Neutrophil (primary cell): ENCODE results near the gene UBA52.

Experiments
- H3K27ac ChIP-seq: fragments of 200-600 bp; sonication (generic); 2 replicates; pipeline ENCODE4 v1.5.1; 2016; ENCODE audit warnings: mild to moderate bottlenecking, moderate library complexity
- H3K27me3 ChIP-seq: fragments of 200-600 bp; sonication (generic); 2 replicates; pipeline ENCODE4 v1.6.0; 2016; ENCODE audit warnings: mild to moderate bottlenecking
- H3K36me3 ChIP-seq: fragments of 200-600 bp; sonication (generic); 2 replicates; pipeline ENCODE4 v1.5.1; 2017
- H3K4me1 ChIP-seq, 2 experiments: fragments of 200-600 bp in 1 of 2; sonication (generic) in 1 of 2; 1 replicate in 1 of 2; 2 replicates in 1 of 2; pipeline versions ENCODE4 v1.5.1 to v1.6.1; 2013 to 2016; ENCODE audit warnings: low read depth in 1 of 2, low read length in 1 of 2, mild to moderate bottlenecking in 1 of 2, moderate library complexity in 1 of 2; ENCODE audit not compliant: control insufficient read depth in 1 of 2, insufficient read depth in 1 of 2
- H3K4me3 ChIP-seq, 2 experiments: fragments of 200-600 bp in 1 of 2; sonication (generic) in 1 of 2; 1 replicate in 1 of 2; 2 replicates in 1 of 2; pipeline ENCODE4 v1.5.1; 2013 to 2016; ENCODE audit warnings: low read depth in 1 of 2, low read length in 1 of 2, mild to moderate bottlenecking in 1 of 2, moderate library complexity in 1 of 2
- H3K9me3 ChIP-seq: fragments of 200-600 bp; sonication (generic); 2 replicates; pipeline ENCODE4 v1.5.1; 2016
- CTCF ChIP-seq: fragments of 200-600 bp; sonication (generic); IDR thresholded peaks from 2 replicates; pipeline ENCODE4 v1.5.1; 2016; ENCODE audit warnings: antibody characterized with exemption

Gene UBA52

GRCh38 chr19:18604820-18605159 lies 33.1 kb downstream of the UBA52 start:
- H3K4me3 ChIP-seq, result no peak overlapping the region
- H3K9me3 ChIP-seq, result no peaks in the 10 kb centered on the region
- TF ChIP-seq CTCF, result no peak
- no peaks in the 10 kb centered on the region for H3K4me1 ChIP-seq
- H3K36me3 ChIP-seq, result no peaks in the 10 kb centered on the region
- no peak overlapping the region for H3K27ac ChIP-seq
- H3K27me3 ChIP-seq, result peaks cover 97% of the 10 kb centered on the region

- no peaks in the 10 kb centered on the region for H3K4me1 ChIP-seq
- no peak overlapping the region for H3K4me3 ChIP-seq
- H3K36me3 ChIP-seq, result no peaks in the 10 kb centered on the region
- H3K27ac ChIP-seq, result no peak overlapping the region
- H3K9me3 ChIP-seq, result no peaks in the 10 kb centered on the region
- no peak for TF ChIP-seq CTCF
- peaks cover 97% of the 10 kb centered on the region for H3K27me3 ChIP-seq
These were observed 33.5 kb downstream of the UBA52 start for GRCh38 chr19:18605196-18605545.

GRCh38 chr19:18605546-18606280 lies 34.1 kb downstream of the UBA52 start:
- no peak overlapping the region for H3K4me3 ChIP-seq
- H3K36me3 ChIP-seq, result no peaks in the 10 kb centered on the region
- no peaks in the 10 kb centered on the region for H3K4me1 ChIP-seq
- TF ChIP-seq CTCF, result no peak
- H3K27me3 ChIP-seq, result peaks cover 97% of the 10 kb centered on the region
- H3K9me3 ChIP-seq, result no peaks in the 10 kb centered on the region
- H3K27ac ChIP-seq, result no peak overlapping the region

- H3K36me3 ChIP-seq, result no peaks in the 10 kb centered on the region
- H3K27me3 ChIP-seq, result peaks cover 97% of the 10 kb centered on the region
- no peak within 1 kb of the TSS for H3K4me3 ChIP-seq
- TF ChIP-seq CTCF, result no peak
- H3K27ac ChIP-seq, result no peak within 1 kb of the TSS
- H3K9me3 ChIP-seq, result no peaks in the 10 kb centered on the region
- no peaks in the 10 kb centered on the region for H3K4me1 ChIP-seq
These were observed 34.9 kb downstream of the UBA52 start, which contains the start of gene CRLF1 for GRCh38 chr19:18606281-18607225. CRLF1 (minus strand) TSS chr19:18606799; CDS start chr19:18606656, 143 bp downstream.

- TF ChIP-seq CTCF, result no peak
- Histone ChIP-seq H3K4me3 (no peak overlapping the region), H3K9me3 (no peaks in the 10 kb centered on the region), H3K4me1 (peaks cover 0 to under 1% of the 10 kb centered on the region in 2 experiments), H3K36me3 (no peaks in the 10 kb centered on the region), H3K27ac (no peak overlapping the region), H3K27me3 (peaks cover 97% of the 10 kb centered on the region)
These were observed 35.8 kb downstream of the UBA52 start for GRCh38 chr19:18607226-18608101.
